CD8-positive, alpha-beta memory T cell (primary cell): ENCODE results near the gene CNBP. TPM values are rescaled to one million over a fixed set of nuclear protein-coding genes. Genes with fewer than 3 reads are reported as not detected.
"Not testable (repeated sequence)": the region's sequence is repeated elsewhere in the genome, so short reads cannot be mapped to it uniquely, and the experiment has no call there.

Experiments used
- CTCF ChIA-PET: fragments of 350-600 bp; sonication (Branson Sonifier 250); formaldehyde crosslinking; loops from one replicate; lab custom pipeline; 2021; ENCODE audit warnings: antibody characterized with exemption; lab: Charles Lee
- POLR2A ChIA-PET: fragments of 350-600 bp; sonication (Branson Sonifier 250); formaldehyde crosslinking; loops from one replicate; lab custom pipeline; 2021; ENCODE audit warnings: antibody characterized with exemption; lab: Charles Lee
- DNase-seq, 5 donors: peaks; one replicate each; pipeline versions ENCODE4 v3.0.0 to v3.0.0-alpha.2; 2020 to 2022; ENCODE audit warnings: mixed read lengths in 1 of 5
- H3K27ac ChIP-seq: one replicate; pipeline ENCODE4 v1.7.0; 2013; ENCODE audit warnings: low read depth, mild to moderate bottlenecking, low read length, moderate library complexity
- H3K27me3 ChIP-seq: 2 replicates; pipeline ENCODE4 v1.7.0; 2013; ENCODE audit warnings: low read length, mild to moderate bottlenecking; ENCODE audit not compliant: insufficient read depth, poor library complexity, severe bottlenecking
- H3K36me3 ChIP-seq: 2 replicates; pipeline ENCODE4 v1.7.0; 2013; ENCODE audit warnings: mild to moderate bottlenecking, low read length, moderate library complexity; ENCODE audit not compliant: insufficient read depth
- H3K4me1 ChIP-seq: 2 replicates; pipeline ENCODE4 v1.7.0; 2013; ENCODE audit warnings: mild to moderate bottlenecking, low read length, moderate library complexity; ENCODE audit not compliant: insufficient read depth
- H3K4me3 ChIP-seq: 2 replicates; pipeline ENCODE4 v1.7.0; 2013; ENCODE audit warnings: mild to moderate bottlenecking, low read length
- H3K9me3 ChIP-seq: 2 replicates; pipeline ENCODE4 v1.7.0; 2013; ENCODE audit warnings: mild to moderate bottlenecking, low read length
- H3K27ac Mint-ChIP-seq, 8 donors: one replicate each; pipeline ENCODE4 v1.8.0; 2020 to 2021; ENCODE audit warnings: mixed read lengths in 8 of 8, mild to moderate bottlenecking in 6 of 8, inconsistent platforms in 3 of 8, moderate library complexity in 3 of 8
- H3K27me3 Mint-ChIP-seq, 2 donors: one replicate each; pipeline ENCODE4 v1.8.0; 2020 to 2021; ENCODE audit warnings: mixed read lengths in 2 of 2, mild to moderate bottlenecking in 1 of 2, moderate library complexity in 1 of 2
- H3K36me3 Mint-ChIP-seq, 3 donors: one replicate each; pipeline ENCODE4 v1.8.0; 2020 to 2021; ENCODE audit warnings: mixed read lengths in 3 of 3, inconsistent platforms in 1 of 3, mild to moderate bottlenecking in 1 of 3
- H3K4me1 Mint-ChIP-seq, 3 donors: one replicate each; pipeline ENCODE4 v1.8.0; 2020 to 2021; ENCODE audit warnings: mixed read lengths in 3 of 3, inconsistent platforms in 1 of 3, mild to moderate bottlenecking in 1 of 3
- H3K4me3 Mint-ChIP-seq, 7 donors: one replicate each; pipeline ENCODE4 v1.8.0; 2020 to 2021; ENCODE audit warnings: mixed read lengths in 7 of 7, mild to moderate bottlenecking in 6 of 7, moderate library complexity in 4 of 7, inconsistent platforms in 2 of 7
- H3K9me3 Mint-ChIP-seq, 5 donors: one replicate each; pipeline ENCODE4 v1.8.0; 2020 to 2022; ENCODE audit warnings: mixed read lengths in 5 of 5, mild to moderate bottlenecking in 3 of 5, moderate library complexity in 2 of 5, inconsistent platforms in 1 of 5
- polyA plus RNA-seq: library from polyadenylated mRNA; unstranded; fragments of 300-500 nt; fragmentation: Illumina TruSeq; gene quantifications from one replicate; pipeline ENCODE4 v1.2.3, GENCODE V29; 2021
- total RNA-seq, 2 experiments: library from RNA; stranded (reverse); gene quantifications; one replicate each; pipeline ENCODE4 v1.2.3, GENCODE V29; 2021

The CNBP gene
- total and polyA plus RNA-seq, 3 experiments from 2014 or later = 474 to 931 (median 487) TPM

DNA sequence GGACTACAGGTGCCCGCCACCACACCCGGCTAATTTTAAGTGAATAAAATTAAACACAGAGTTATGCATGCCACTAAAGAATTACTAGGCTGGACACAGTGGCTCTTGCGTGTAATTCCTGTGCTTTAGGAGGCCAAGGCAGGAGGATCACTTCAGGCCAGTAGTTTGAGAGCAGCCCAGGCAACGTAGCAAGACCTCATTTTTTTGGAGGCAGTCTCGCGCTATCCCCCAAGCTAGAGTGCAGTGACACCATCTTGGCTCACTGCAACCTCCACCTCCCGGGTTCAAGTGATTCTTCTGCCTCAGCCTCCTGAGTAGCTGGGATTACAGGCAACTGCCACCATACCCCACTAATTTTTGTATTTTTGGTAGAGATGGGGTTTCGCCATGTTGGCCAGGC lies 18.1 kb downstream of the CNBP start:
- H3K4me3 ChIP-seq = not testable (repeated sequence)
- POLR2A ChIA-PET = interaction anchor here (0.6 kb wide), 1 partner anchor 28 kb away, joined by 3 read pairs; no protein-coding TSS in a partner anchor

DNA sequence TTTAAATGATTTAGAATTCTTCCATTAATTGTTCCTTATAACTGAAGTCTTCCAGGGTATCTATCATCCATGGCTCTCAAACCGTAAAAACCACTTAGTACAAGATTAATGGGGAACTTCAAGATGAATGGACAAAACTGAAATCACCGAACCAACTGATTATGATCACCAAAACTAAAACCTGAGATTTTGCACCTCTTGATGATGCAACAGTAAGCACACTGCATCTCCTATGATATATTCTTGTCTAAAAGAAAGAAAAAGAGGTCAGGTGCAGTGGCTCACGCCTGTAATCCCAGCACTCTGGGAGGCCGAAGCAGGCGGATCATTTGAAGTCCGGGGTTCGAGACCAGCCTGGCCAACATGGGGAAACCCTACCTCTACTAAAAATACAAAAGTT lies 19.2 kb downstream of the CNBP start:
- peaks cover 0 to 4% of the 10 kb centered on the region in 2 donors for H3K27me3 Mint-ChIP-seq
- peaks cover 25 to 45% (median 33%) of the 10 kb centered on the region in 3 donors for H3K4me1 Mint-ChIP-seq
- CTCF ChIA-PET = interaction anchor here (1.2 kb wide), 1 partner anchor 46 kb away, joined by 3 read pairs; no protein-coding TSS in a partner anchor
- Histone ChIP-seq H3K4me3 (no peak overlapping the region), H3K27ac (no peak overlapping the region), H3K27me3 (no peaks in the 10 kb centered on the region), H3K36me3 (peaks cover 18% of the 10 kb centered on the region), H3K9me3 (no peaks in the 10 kb centered on the region), H3K4me1 (peaks cover 16% of the 10 kb centered on the region)
- POLR2A ChIA-PET = no interaction called here
- H3K36me3 Mint-ChIP-seq = peaks cover 3 to 49% (median 8%) of the 10 kb centered on the region in 3 donors
- DNase-seq = no peak
- H3K9me3 Mint-ChIP-seq = no peaks in the 10 kb centered on the region
- H3K27ac Mint-ChIP-seq = peak overlapping the region in 7 of 8 donors; percentile 40 to 89 (median 65)
- H3K4me3 Mint-ChIP-seq = peak overlapping the region in 1 of 7 donors; percentile 51

More for the DNA sequence above, 18.1 kb downstream of the CNBP start:
- H3K36me3 ChIP-seq = peaks cover 29% of the 10 kb centered on the region
- H3K4me1 ChIP-seq, H3K4me3 Mint-ChIP-seq, H3K27ac ChIP-seq, H3K27me3 ChIP-seq, DNase-seq, H3K27me3 Mint-ChIP-seq, H3K9me3 ChIP-seq, H3K9me3 Mint-ChIP-seq: not testable (repeated sequence)
- H3K27ac Mint-ChIP-seq = peak overlapping the region in 1 of 8 donors; percentile 29
- CTCF ChIA-PET = interaction anchor here (1.5 kb wide), 1 partner anchor 196 kb away, joined by 4 read pairs; no protein-coding TSS in a partner anchor
- peaks cover 3 to 56% (median 17%) of the 10 kb centered on the region in 3 donors for H3K36me3 Mint-ChIP-seq
- peaks cover 19 to 36% (median 30%) of the 10 kb centered on the region in 3 donors for H3K4me1 Mint-ChIP-seq

DNA sequence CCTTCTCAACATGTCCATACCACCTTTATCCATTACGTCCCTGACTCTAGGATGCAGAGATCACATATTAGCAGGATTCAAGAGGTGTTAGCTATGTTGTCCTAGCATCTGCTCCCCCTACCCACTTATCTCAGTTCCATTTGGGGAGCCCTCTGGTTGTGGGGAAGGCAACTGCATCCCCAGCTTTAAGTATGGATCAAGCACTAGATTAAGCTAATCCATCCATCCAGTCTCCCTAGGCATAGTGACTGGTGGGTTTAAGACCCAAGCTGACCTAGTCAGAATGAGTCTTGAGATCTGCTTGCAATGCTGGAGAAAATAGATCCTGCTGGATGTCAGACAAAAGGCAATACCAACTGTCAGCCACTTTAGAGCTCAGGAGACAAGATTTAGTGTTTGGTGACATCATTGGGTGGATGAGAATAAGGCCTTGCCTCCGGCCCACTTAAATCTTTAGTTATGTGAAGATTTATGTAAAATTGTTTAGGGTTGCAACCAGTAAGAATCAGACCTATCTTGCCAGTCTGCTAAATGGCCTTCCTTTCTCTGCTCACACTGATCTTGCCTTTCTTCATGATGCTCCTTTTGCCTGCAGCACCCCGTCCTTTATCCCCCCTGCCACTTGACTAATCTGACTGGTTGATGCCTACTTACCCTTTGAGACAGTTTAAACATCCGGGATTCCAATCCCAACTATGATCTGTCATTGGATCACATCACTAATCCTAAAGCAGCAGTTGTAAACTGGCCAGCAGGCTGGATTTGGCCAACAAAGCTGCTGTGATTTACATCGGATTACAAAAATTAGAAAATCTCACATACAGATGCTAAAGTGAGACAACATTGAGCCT lies 20.7 kb downstream of the CNBP start:
- peaks cover 21% of the 10 kb centered on the region for H3K4me1 ChIP-seq
- ChIA-PET CTCF (interaction anchor here (0.9 to 2.2 kb wide), 15 partner anchors 10 to 193 kb away, joined by 3 to 21 read pairs (median 5); partner anchors contain the start of genes CNBP and RAB43), POLR2A (interaction anchor here (1.5 to 2.4 kb wide), 4 partner anchors 17 to 149 kb away, joined by 3 to 20 read pairs (median 10); partner anchors contain the start of gene CNBP)
- Mint-ChIP-seq H3K27ac (peak overlapping the region; percentile 57 to 100 (median 99)), H3K4me1 (peaks cover 31 to 56% (median 42%) of the 10 kb centered on the region in 3 donors), H3K4me3 (peak overlapping the region; percentile 26 to 99 (median 97)), H3K9me3 (no peaks in the 10 kb centered on the region), H3K36me3 (peaks cover 3 to 50% (median 8%) of the 10 kb centered on the region in 3 donors), H3K27me3 (peaks cover 0 to 4% of the 10 kb centered on the region in 2 donors)
- no peaks in the 10 kb centered on the region for H3K27me3 ChIP-seq
- no peaks in the 10 kb centered on the region for H3K9me3 ChIP-seq
- no peak overlapping the region for H3K4me3 ChIP-seq
- DNase-seq = no peak
- peaks cover 22% of the 10 kb centered on the region for H3K36me3 ChIP-seq
- no peak overlapping the region for H3K27ac ChIP-seq

DNA sequence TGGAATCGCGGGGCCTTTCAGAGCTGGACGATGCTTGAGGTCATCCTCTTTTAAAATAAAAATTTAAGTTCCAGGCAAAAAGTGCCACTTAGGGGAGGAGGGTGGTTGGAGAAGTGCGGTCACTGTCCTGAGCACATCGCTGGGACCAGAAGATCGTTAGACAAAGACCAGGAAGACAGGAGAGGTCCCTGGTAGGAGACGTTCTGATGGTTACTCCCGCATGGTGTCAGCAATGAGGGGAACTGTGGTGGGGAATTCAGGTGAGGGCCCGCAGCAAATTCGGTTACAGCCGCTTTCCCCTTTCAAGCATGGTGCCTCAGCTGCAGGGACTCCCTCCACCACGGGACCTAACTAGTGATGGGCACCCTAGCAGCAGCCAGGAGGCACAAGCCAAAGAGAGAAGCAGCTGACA lies 21.8 kb downstream of the CNBP start:
- POLR2A ChIA-PET = interaction anchor here (0.7 to 2.4 kb wide), 8 partner anchors 18 to 150 kb away, joined by 3 to 20 read pairs (median 4); partner anchors contain the start of genes CNBP and HMCES
- no peaks in the 10 kb centered on the region for H3K9me3 Mint-ChIP-seq
- Histone ChIP-seq H3K4me1 (peaks cover 21% of the 10 kb centered on the region), H3K27me3 (no peaks in the 10 kb centered on the region), H3K9me3 (no peaks in the 10 kb centered on the region), H3K36me3 (peaks cover 17% of the 10 kb centered on the region), H3K27ac (peak overlapping the region; percentile 95), H3K4me3 (peak overlapping the region; percentile 98)
- H3K4me1 Mint-ChIP-seq = peaks cover 31 to 53% (median 42%) of the 10 kb centered on the region in 3 donors
- peaks cover 3 to 47% (median 6%) of the 10 kb centered on the region in 3 donors for H3K36me3 Mint-ChIP-seq
- DNase-seq = peak in 3 of 5 donors; percentile 4 to 59 (median 9)
- H3K27me3 Mint-ChIP-seq = peaks cover 0 to 4% of the 10 kb centered on the region in 2 donors
- peak overlapping the region; percentile 97 to 100 (median 99) for H3K27ac Mint-ChIP-seq
- CTCF ChIA-PET = interaction anchor here (0.6 to 2.2 kb wide), 21 partner anchors 9 to 192 kb away, joined by 3 to 21 read pairs (median 4); partner anchors contain the start of genes CFAP92, CNBP and RAB43
- peak overlapping the region; percentile 95 to 99 (median 98) for H3K4me3 Mint-ChIP-seq

DNA sequence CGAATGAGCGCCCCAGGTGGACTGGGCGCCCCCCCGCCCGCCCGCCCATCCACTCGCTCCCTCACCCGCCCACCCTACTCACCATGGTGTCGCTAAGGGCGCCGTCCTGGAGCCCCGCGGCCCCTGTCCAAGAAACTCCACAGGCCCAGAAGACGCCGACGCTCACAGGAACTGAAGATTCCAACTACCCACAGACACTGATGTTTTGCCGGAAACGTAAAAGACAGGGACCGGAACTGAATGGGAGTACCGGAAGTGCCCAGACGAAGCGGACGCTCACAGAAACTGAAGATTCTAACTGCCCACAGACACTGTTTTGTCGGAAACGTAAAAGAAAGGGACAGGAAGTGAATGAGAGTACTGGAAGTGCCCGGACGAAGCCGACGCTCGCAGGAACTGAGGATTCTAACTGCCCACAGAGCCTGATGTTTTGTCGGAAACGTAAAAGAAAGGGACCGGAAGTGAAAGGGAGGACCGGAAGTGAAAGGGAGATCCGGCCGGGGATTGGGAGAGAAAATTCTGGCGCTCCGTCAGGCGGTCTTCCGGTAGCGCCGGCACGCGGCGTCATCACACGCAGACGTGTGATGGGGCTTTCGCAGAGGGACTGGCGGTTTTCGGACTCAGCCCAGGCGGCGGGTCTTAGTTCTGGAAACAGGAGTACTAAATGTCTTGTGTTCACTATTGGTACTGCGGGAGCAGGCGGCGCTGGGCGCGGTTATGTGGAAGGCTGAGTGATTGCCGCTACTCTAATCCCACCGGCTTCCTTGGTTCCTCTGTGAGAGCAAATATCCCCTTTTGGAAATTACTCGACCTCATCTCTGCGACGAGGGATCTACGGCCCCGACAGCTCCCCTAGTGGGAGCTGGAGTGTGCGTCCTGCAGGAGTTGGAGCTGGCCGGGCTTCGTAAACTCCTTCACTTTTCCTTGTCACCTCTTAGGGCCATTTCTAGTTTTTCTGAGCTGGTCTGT lies 22.5 kb downstream of the CNBP start, which contains the start of gene ISY1:
ISY1 (minus strand) TSS at position 173 of the 969 bp plus-strand sequence; CDS start at position 85, 88 bp downstream.
- peaks cover 0 to 46% (median 4%) of the 10 kb centered on the region in 3 donors for H3K36me3 Mint-ChIP-seq
- POLR2A ChIA-PET = interaction anchor here (0.7 to 2.4 kb wide), 9 partner anchors 18 to 151 kb away, joined by 3 to 20 read pairs (median 4); partner anchors contain the start of genes CNBP and HMCES
- Histone ChIP-seq H3K27ac (peak within 1 kb of the TSS; percentile 95), H3K27me3 (no peaks in the 10 kb centered on the region), H3K4me1 (peaks cover 21% of the 10 kb centered on the region), H3K4me3 (peak within 1 kb of the TSS; percentile 98), H3K36me3 (peaks cover 19% of the 10 kb centered on the region), H3K9me3 (no peaks in the 10 kb centered on the region)
- H3K9me3 Mint-ChIP-seq = no peaks in the 10 kb centered on the region
- DNase-seq = peak; percentile 80 to 93 (median 91)
- peak within 1 kb of the TSS; percentile 95 to 99 (median 98) for H3K4me3 Mint-ChIP-seq
- H3K4me1 Mint-ChIP-seq = peaks cover 31 to 53% (median 42%) of the 10 kb centered on the region in 3 donors
- CTCF ChIA-PET = interaction anchor here (0.6 to 2.2 kb wide), 18 partner anchors 9 to 191 kb away, joined by 3 to 21 read pairs (median 4); partner anchors contain the start of genes CFAP92, CNBP and RAB43
- peaks cover 0 to 4% of the 10 kb centered on the region in 2 donors for H3K27me3 Mint-ChIP-seq
- peak within 1 kb of the TSS; percentile 97 to 100 (median 99) for H3K27ac Mint-ChIP-seq

DNA sequence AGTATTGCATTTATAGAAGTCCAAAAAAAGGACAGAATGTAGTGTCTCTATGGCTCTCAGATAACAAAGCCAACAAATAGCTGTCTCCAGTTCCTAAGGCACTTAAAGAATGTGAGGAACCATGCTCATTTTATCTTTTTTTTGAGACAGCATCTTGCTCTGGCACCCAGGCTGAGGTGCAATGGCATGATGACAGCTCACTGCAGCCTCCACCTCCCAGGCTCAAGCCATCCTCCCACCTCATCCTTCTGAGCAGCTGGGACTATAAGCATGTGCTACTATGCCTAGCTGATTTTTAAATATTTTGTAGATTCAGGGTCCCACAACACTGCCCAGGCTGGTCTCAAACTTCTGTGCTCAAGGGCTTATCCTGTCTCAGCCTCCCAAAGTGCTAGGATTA lies 38.9 kb downstream of the CNBP start:
- Mint-ChIP-seq H3K27ac (no peak overlapping the region), H3K27me3 (no peaks in the 10 kb centered on the region), H3K4me1 (peaks cover 4 to 14% (median 9%) of the 10 kb centered on the region in 3 donors), H3K9me3 (no peaks in the 10 kb centered on the region), H3K36me3 (peaks cover 4 to 68% (median 10%) of the 10 kb centered on the region in 3 donors), H3K4me3 (no peak overlapping the region)
- Histone ChIP-seq H3K36me3 (peaks cover 18% of the 10 kb centered on the region), H3K27me3 (no peaks in the 10 kb centered on the region), H3K9me3 (no peaks in the 10 kb centered on the region), H3K4me1 (no peaks in the 10 kb centered on the region), H3K4me3 (no peak overlapping the region), H3K27ac (no peak overlapping the region)
- POLR2A ChIA-PET = no interaction called here
- DNase-seq = no peak
- CTCF ChIA-PET = interaction anchor here (1.5 to 2.5 kb wide), 3 partner anchors 17 to 92 kb away, joined by 5 to 8 read pairs (median 6); no protein-coding TSS in a partner anchor

DNA sequence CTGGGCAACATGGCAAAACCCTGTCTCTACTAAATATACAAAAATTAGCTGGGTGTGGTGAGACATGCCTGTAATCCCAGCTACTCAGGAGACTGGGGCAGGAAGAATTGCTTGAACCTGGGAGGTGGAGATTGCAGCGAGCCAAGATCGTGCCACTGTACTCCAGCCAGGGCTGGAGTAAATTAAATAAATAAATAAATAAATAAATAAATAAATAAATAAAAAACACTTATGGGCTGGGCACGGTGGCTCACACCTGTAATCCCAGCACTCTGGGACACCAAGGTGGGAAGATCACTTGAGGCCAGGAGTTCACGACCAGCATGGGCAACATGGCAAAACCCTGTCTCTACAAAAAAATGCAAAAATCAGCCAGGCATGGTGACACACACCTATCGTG lies 42.7 kb downstream of the CNBP start:
- H3K27ac Mint-ChIP-seq, H3K4me1 Mint-ChIP-seq, H3K9me3 Mint-ChIP-seq, H3K27me3 ChIP-seq, H3K9me3 ChIP-seq, H3K27ac ChIP-seq, H3K4me1 ChIP-seq, H3K4me3 ChIP-seq, POLR2A ChIA-PET, CTCF ChIA-PET, H3K27me3 Mint-ChIP-seq, DNase-seq, H3K4me3 Mint-ChIP-seq: not testable (repeated sequence)
- H3K36me3 ChIP-seq = peaks cover 16% of the 10 kb centered on the region
- H3K36me3 Mint-ChIP-seq = peaks cover 0 to 61% (median 8%) of the 10 kb centered on the region in 3 donors
